GM13977 (cell line): ENCODE data around the gene STYXL1.
"Not testable (repeated sequence)": the region's sequence is repeated elsewhere in the genome, so short reads cannot be mapped to it uniquely, and the experiment has no call there.

Experiments used
- DNase-seq: peaks from one replicate; pipeline ENCODE4 v3.0.0; 2012; ENCODE audit warnings: low spot score
- CTCF ChIP-seq: IDR thresholded peaks from 2 replicates; pipeline ENCODE4 v1.5.1; 2012; ENCODE audit warnings: mild to moderate bottlenecking, control low read depth; ENCODE audit not compliant: insufficient read depth; ENCODE audit errors: extremely low read depth, missing control alignments
- in situ Hi-C: fragments of 300-500 bp; cut with MboI; formaldehyde crosslinking; loops from one replicate; pipeline ENCODE4 v1.12.0; 2022; ENCODE audit warnings: low sequenced_read_pairs, low pct_unique_long_range_greater_than_20kb, mixed read lengths, inconsistent platforms; ENCODE audit not compliant: unreplicated experiment

The STYXL1 gene

GRCh38 chr7:76009672-76010600 is 37.9 kb downstream of the STYXL1 start:
- in situ Hi-C loops: loop anchor here (10.0 kb wide), 1 partner anchor 145 kb away; no protein-coding TSS in a partner anchor
- DNase-seq: no peak
- no peak for TF ChIP-seq CTCF

- no peak for DNase-seq
- in situ Hi-C loops: no loop called here
- TF ChIP-seq CTCF: no peak
Observed at GRCh38 chr7:76008156-76008687, 39.6 kb downstream of the STYXL1 start.

- in situ Hi-C loops, DNase-seq: not testable (repeated sequence)
Observed at GRCh38 chr7:76005004-76005403, 42.8 kb downstream of the STYXL1 start.

GRCh38 chr7:76003351-76003750 is 44.4 kb downstream of the STYXL1 start:
- in situ Hi-C loops: no loop called here
- no peak for TF ChIP-seq CTCF
- no peak for DNase-seq

GRCh38 chr7:76002822-76003221 is 45.0 kb downstream of the STYXL1 start:
- TF ChIP-seq CTCF: no peak
- DNase-seq: no peak
- in situ Hi-C loops: no loop called here

GRCh38 chr7:76002139-76002538 is 45.7 kb downstream of the STYXL1 start:
- TF ChIP-seq CTCF: no peak
- in situ Hi-C loops: no loop called here

GRCh38 chr7:76000566-76000965 is 47.2 kb downstream of the STYXL1 start:
- no peak for DNase-seq
- in situ Hi-C loops: no loop called here
- no peak for TF ChIP-seq CTCF

More at GRCh38 chr7:76002139-76002538, 45.7 kb downstream of the STYXL1 start:
- no peak for DNase-seq
